Naive B cell (primary cell): Measurements from ENCODE around the gene P4HB. TPM values are rescaled to one million over a fixed set of nuclear protein-coding genes. Genes with fewer than 3 reads are reported as not detected.
"Not testable (repeated sequence)": the region's sequence is repeated elsewhere in the genome, so short reads cannot be mapped to it uniquely, and the experiment has no call there.

Source experiments
- ATAC-seq, 2 donors: fragments of 150-1000 bp; cut with Tn5 transposase; 2 replicates each; pipeline ENCODE4 v1.10.0; 2021; ENCODE audit warnings: low read depth in 2 of 2, mild to moderate bottlenecking in 2 of 2, moderate library complexity in 2 of 2
- DNase-seq: peaks from one replicate; pipeline ENCODE4 v3.0.0; 2022
- H3K27ac Mint-ChIP-seq, 6 donors: one replicate each; pipeline ENCODE4 v1.8.0; 2020 to 2022; ENCODE audit warnings: mild to moderate bottlenecking in 6 of 6, mixed read lengths in 6 of 6, moderate library complexity in 5 of 6, inconsistent platforms in 2 of 6
- H3K27me3 Mint-ChIP-seq, 3 donors: one replicate each; pipeline ENCODE4 v1.8.0; 2021 to 2022; ENCODE audit warnings: mixed read lengths in 3 of 3, mild to moderate bottlenecking in 1 of 3
- H3K36me3 Mint-ChIP-seq, 2 donors: one replicate each; pipeline ENCODE4 v1.8.0; 2020 to 2022; ENCODE audit warnings: mixed read lengths in 2 of 2, inconsistent platforms in 1 of 2, mild to moderate bottlenecking in 1 of 2
- H3K4me1 Mint-ChIP-seq, 3 donors: one replicate each; pipeline ENCODE4 v1.8.0; 2020 to 2022; ENCODE audit warnings: mixed read lengths in 3 of 3, inconsistent platforms in 1 of 3, mild to moderate bottlenecking in 1 of 3, moderate library complexity in 1 of 3
- H3K4me3 Mint-ChIP-seq, 8 donors: one replicate each; pipeline ENCODE4 v1.8.0; 2020 to 2022; ENCODE audit warnings: mild to moderate bottlenecking in 8 of 8, mixed read lengths in 8 of 8, moderate library complexity in 8 of 8, inconsistent platforms in 2 of 8
- H3K9me3 Mint-ChIP-seq, 7 donors: one replicate each; pipeline ENCODE4 v1.8.0; 2020 to 2022; ENCODE audit warnings: mixed read lengths in 7 of 7, mild to moderate bottlenecking in 5 of 7, inconsistent platforms in 2 of 7, moderate library complexity in 1 of 7
- polyA plus RNA-seq, 6 donors: library from polyadenylated mRNA; unstranded; fragments of 300-500 nt; fragmentation: Illumina TruSeq; gene quantifications; one replicate each; pipeline ENCODE4 v1.2.3, GENCODE V29; 2021; ENCODE audit warnings: low read depth in 6 of 6

Gene P4HB
- polyA plus RNA-seq, 6 donors from 2014 or later = 139 to 192 (median 158) TPM

- H3K4me1 Mint-ChIP-seq = no peaks in the 10 kb centered on the region
- H3K27me3 Mint-ChIP-seq = no peaks in the 10 kb centered on the region
- DNase-seq (no peak), ATAC-seq (no peak)
- H3K27ac Mint-ChIP-seq = no peak overlapping the region
- H3K36me3 Mint-ChIP-seq = no peaks in the 10 kb centered on the region
- H3K4me3 Mint-ChIP-seq = no peak overlapping the region
- no peaks in the 10 kb centered on the region for H3K9me3 Mint-ChIP-seq
Measured at GRCh38 chr17:81843713-81844326, 16.5 kb downstream of the P4HB start.

DNA sequence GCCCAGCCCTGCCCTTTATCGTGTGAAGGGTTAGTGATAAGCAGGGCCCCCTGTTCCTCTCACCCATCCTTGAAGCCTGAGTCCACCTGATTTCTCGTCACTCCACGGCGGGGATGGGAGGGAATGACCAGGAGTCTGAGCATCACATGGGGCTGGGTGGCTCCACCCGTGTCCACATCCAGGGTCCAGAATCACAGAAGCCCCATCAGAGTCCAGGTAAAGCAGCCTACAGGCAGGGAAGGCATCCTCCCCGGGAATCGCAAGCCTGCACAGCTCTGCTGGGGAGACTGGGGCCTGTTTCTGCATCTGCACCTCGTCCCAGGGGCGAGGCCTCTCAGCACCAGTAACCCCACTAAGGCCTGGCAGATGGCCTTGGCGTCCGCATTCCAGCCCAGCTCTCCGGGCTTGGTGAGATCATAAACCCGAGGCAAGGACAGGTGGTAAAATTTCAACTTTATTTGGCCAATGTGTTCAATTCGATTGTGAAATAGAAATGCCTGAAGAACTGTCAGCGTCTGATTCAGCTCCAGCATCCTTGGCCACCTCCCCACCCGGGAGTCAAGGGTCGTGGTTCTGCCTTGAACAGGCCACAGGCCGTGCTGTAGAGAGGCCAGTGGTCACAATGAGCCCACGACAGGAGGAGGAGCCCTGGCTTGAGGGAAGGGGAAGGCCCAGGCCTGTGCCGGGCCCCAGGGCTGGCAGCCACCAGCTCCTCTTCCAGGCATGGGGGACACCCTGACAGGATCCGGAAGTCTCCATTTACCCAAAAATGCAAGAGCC is 17.4 kb downstream of the P4HB start:
- H3K36me3 Mint-ChIP-seq = no peaks in the 10 kb centered on the region
- no peak overlapping the region for H3K4me3 Mint-ChIP-seq
- DNase-seq (no peak), ATAC-seq (no peak)
- H3K27ac Mint-ChIP-seq = peak overlapping the region in 1 of 6 donors; percentile 20
- H3K27me3 Mint-ChIP-seq = no peaks in the 10 kb centered on the region
- no peaks in the 10 kb centered on the region for H3K4me1 Mint-ChIP-seq
- no peaks in the 10 kb centered on the region for H3K9me3 Mint-ChIP-seq

- H3K4me1 Mint-ChIP-seq = no peaks in the 10 kb centered on the region
- ATAC-seq = no peak
Measured at GRCh38 chr17:81842378-81842724, 18.0 kb downstream of the P4HB start.

GRCh38 chr17:81841866-81842265 is 18.5 kb downstream of the P4HB start:
- Mint-ChIP-seq H3K4me1 (no peaks in the 10 kb centered on the region), H3K27me3 (no peaks in the 10 kb centered on the region), H3K9me3 (no peaks in the 10 kb centered on the region), H3K36me3 (no peaks in the 10 kb centered on the region), H3K4me3 (no peak overlapping the region), H3K27ac (no peak overlapping the region)
- DNase-seq (no peak), ATAC-seq (no peak)

More at GRCh38 chr17:81842378-81842724, 18.0 kb downstream of the P4HB start:
- H3K27me3 Mint-ChIP-seq = no peaks in the 10 kb centered on the region
- H3K36me3 Mint-ChIP-seq = no peaks in the 10 kb centered on the region
- no peak for DNase-seq
- no peak overlapping the region for H3K4me3 Mint-ChIP-seq
- H3K9me3 Mint-ChIP-seq = no peaks in the 10 kb centered on the region
- H3K27ac Mint-ChIP-seq = no peak overlapping the region

GRCh38 chr17:81840826-81841778 is 19.2 kb downstream of the P4HB start:
- H3K27ac Mint-ChIP-seq = no peak overlapping the region
- no peaks in the 10 kb centered on the region for H3K27me3 Mint-ChIP-seq
- H3K36me3 Mint-ChIP-seq = no peaks in the 10 kb centered on the region
- DNase-seq (no peak), ATAC-seq (no peak)
- H3K4me1 Mint-ChIP-seq = no peaks in the 10 kb centered on the region
- no peak overlapping the region for H3K4me3 Mint-ChIP-seq
- no peaks in the 10 kb centered on the region for H3K9me3 Mint-ChIP-seq

- peak overlapping the region in 1 of 6 donors; percentile 58 for H3K27ac Mint-ChIP-seq
- H3K9me3 Mint-ChIP-seq, H3K4me1 Mint-ChIP-seq, ATAC-seq, H3K4me3 Mint-ChIP-seq, DNase-seq, H3K36me3 Mint-ChIP-seq, H3K27me3 Mint-ChIP-seq: not testable (repeated sequence)
Measured at GRCh38 chr17:81840059-81840458, 20.3 kb downstream of the P4HB start.

DNA sequence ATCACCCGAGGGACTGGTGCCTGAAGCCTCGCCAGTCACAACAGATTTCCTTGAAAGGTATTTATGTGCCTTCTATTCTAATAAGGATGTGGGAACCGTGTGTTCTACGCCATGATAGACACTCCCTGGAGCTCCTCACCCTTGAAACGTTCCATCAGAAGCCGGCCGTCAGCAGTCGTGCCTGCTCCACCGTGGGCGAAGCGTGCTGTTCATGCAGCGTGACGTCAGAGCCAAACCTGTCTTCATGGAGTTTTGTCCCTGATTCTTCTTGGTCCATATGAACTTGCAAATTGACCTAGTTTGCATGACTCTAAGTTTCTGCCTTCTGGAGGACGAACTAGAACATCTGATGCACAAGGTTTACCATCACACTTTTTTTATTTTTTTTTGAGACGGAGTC is 21.0 kb downstream of the P4HB start:
- DNase-seq = no peak
- H3K36me3 Mint-ChIP-seq = no peaks in the 10 kb centered on the region
- no peak overlapping the region for H3K27ac Mint-ChIP-seq

DNA sequence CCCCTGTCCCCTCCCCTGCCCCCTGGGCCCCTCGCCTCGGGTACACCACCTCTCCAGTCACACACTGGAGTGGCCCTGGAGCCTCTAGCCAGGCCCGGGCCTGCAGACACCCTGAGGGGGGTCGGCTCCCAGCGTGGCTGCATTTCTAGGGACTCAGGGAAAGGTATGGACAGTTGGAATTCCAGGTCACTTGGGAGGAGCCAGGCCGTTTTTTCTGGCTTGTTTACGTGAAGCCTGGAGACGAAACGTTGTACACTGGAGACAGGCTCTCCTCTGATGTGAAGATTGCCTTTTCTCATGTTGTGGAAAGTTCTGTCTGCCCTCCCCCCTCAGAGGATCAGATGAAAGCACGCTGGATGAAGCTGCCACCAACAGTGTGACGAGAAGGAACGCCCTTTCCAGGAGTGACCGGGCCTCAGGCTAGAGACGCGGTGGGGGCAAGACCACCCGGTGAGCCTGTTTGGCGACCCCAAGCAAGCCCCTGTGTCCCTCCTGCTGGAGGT is 21.5 kb downstream of the P4HB start:
- ATAC-seq (no peak), DNase-seq (no peak)
- Mint-ChIP-seq H3K9me3 (no peaks in the 10 kb centered on the region), H3K4me1 (peaks cover 0 to 4% (median 3%) of the 10 kb centered on the region in 3 donors), H3K27ac (no peak overlapping the region), H3K27me3 (no peaks in the 10 kb centered on the region), H3K4me3 (peak overlapping the region in 1 of 8 donors; percentile 3), H3K36me3 (no peaks in the 10 kb centered on the region)

More for the DNA sequence above, 21.0 kb downstream of the P4HB start:
- ATAC-seq = no peak
- Mint-ChIP-seq H3K27me3 (no peaks in the 10 kb centered on the region), H3K4me3 (peak overlapping the region in 2 of 8 donors; percentile 3 to 50), H3K4me1 (peaks cover 0 to 3% (median 0%) of the 10 kb centered on the region in 3 donors), H3K9me3 (no peaks in the 10 kb centered on the region)

GRCh38 chr17:81837641-81838040 is 22.7 kb downstream of the P4HB start:
- H3K36me3 Mint-ChIP-seq = no peaks in the 10 kb centered on the region
- peaks cover under 1 to 7% (median 6%) of the 10 kb centered on the region in 3 donors for H3K4me1 Mint-ChIP-seq
- no peaks in the 10 kb centered on the region for H3K27me3 Mint-ChIP-seq
- no peak overlapping the region for H3K4me3 Mint-ChIP-seq
- no peak for ATAC-seq
- DNase-seq = no peak
- H3K9me3 Mint-ChIP-seq = no peaks in the 10 kb centered on the region
- no peak overlapping the region for H3K27ac Mint-ChIP-seq

DNA sequence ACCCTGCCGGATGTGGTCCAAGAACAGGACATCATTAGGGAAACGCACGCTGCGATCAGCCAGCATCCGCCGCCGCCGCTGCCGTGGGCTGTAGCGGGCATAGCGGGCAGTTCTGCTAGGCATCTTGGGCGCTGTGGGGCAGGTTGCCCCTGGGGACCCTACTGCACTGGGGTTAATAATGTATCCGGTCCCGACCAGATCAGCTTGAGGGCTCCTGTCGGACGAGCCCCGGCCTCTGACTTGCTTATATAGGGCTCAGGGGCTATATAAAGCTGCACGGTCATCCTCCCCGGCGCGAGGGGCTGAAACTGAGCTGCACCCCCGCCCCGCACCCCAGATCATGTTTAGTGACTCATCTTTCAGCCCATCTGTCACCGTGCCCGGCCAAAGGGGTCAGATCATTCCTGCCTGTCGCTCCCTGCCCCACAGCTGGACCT is 25.5 kb downstream of the P4HB start, which contains the start of gene PPP1R27:
Gene PPP1R27 (minus strand): TSS at position 220 of the 437 bp plus-strand sequence. CDS start 97 bp downstream, at position 123.
- DNase-seq (no peak), ATAC-seq (no peak)
- peak within 1 kb of the TSS; percentile 74 to 96 (median 94) for H3K27ac Mint-ChIP-seq
- H3K36me3 Mint-ChIP-seq = no peaks in the 10 kb centered on the region
- no peaks in the 10 kb centered on the region for H3K27me3 Mint-ChIP-seq
- H3K4me1 Mint-ChIP-seq = peaks cover 16 to 22% (median 17%) of the 10 kb centered on the region in 3 donors
- peak within 1 kb of the TSS; percentile 74 to 93 (median 84) for H3K4me3 Mint-ChIP-seq
- H3K9me3 Mint-ChIP-seq = no peaks in the 10 kb centered on the region

DNA sequence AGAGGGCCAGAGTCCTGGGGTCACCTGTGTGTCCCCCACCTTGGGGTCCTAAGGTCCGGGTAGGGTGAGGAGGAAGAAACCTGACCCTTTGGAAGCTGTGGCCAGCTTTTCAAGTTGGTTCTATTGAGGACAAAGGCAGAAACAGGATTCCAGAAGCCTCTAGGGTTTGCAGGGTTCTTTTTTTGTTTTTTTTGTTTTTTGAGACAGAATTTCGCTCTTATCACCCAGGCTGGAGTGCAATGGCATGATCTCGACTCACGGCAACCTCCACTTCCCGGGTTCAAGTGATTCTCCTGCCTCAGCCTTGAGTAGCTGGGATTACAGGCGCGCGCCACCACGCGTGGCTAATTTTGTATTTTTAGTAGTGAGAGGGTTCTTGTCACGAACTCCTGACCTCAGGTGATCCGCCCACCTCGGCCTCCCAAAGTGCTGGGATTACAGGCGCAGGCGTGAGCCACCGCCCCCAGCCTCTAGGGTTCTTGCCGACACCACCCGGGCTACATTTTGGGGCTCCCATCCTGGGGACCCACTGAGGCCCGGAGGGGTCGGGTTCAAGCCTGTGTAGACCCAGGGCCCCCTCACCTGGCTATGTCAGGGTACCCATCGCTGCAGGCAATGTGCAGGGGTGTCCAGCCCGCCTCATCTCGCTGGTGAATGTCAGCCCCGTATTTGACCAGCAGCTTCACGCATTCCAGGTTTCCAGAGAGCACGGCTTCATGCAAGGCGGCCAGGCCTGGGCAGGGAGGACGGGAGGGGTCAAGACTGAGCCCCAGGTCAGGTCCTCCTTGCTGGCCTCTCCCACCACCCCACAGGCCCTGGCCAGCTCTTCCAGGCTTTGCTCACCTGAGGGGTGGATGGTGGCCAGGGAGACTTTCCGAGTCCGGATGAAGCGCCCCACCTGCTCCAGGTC is 26.2 kb downstream of the P4HB start:
- ATAC-seq (no peak), DNase-seq (no peak)
- Mint-ChIP-seq H3K36me3 (no peaks in the 10 kb centered on the region), H3K4me1 (peaks cover 17 to 26% (median 22%) of the 10 kb centered on the region in 3 donors), H3K27me3 (no peaks in the 10 kb centered on the region), H3K4me3 (peak overlapping the region; percentile 74 to 93 (median 84)), H3K27ac (peak overlapping the region; percentile 74 to 96 (median 94)), H3K9me3 (no peaks in the 10 kb centered on the region)

GRCh38 chr17:81833160-81833920 is 27.0 kb downstream of the P4HB start, which contains the start of gene MCRIP1:
Gene MCRIP1 (minus strand): TSS chr17:81833291. CDS start chr17:81824506, 8,785 bp downstream.
- ATAC-seq (peak; percentile 84 to 86), DNase-seq (peak; percentile 95)

More at GRCh38 chr17:81833160-81833920, 27.0 kb downstream of the P4HB start, which contains the start of gene MCRIP1:
- H3K4me1 Mint-ChIP-seq = peaks cover 20 to 28% (median 28%) of the 10 kb centered on the region in 3 donors
- peak within 1 kb of the TSS; percentile 85 to 97 (median 93) for H3K4me3 Mint-ChIP-seq
- no peaks in the 10 kb centered on the region for H3K9me3 Mint-ChIP-seq
- H3K27ac Mint-ChIP-seq = peak within 1 kb of the TSS; percentile 92 to 98 (median 96)
- no peaks in the 10 kb centered on the region for H3K27me3 Mint-ChIP-seq
- no peaks in the 10 kb centered on the region for H3K36me3 Mint-ChIP-seq
